PC-3 (cell line): Measurements from ENCODE around the gene CERS6. TPM values are rescaled to one million over a fixed set of nuclear protein-coding genes. Genes with fewer than 3 reads are reported as not detected.

Experiments
- ATAC-seq: fragments of 200-7000 bp; cut with Tn5 transposase; 2 replicates; pipeline ENCODE4 v1.9.1; 2020; ENCODE audit warnings: mild to moderate bottlenecking, moderate library complexity
- BruUV-seq: library from RNA; stranded (reverse); fragments of 400-500 nt; replicated peaks from 2 replicates; lab custom pipeline; 2021; lab: Mats Ljungman, UMichigan
- CTCF ChIA-PET: fragments of 300-600 bp; sonication (Branson Sonifier 250); formaldehyde crosslinking; loops from one replicate; lab custom pipeline; 2022; ENCODE audit warnings: antibody characterized with exemption; lab: Charles Lee
- POLR2A ChIA-PET: fragments of 300-600 bp; sonication (Branson Sonifier 250); formaldehyde crosslinking; loops from one replicate; lab custom pipeline; 2022; ENCODE audit warnings: antibody characterized with exemption; ENCODE audit not compliant: unreplicated experiment; lab: Charles Lee
- DNase-seq: peaks from one replicate; pipeline ENCODE4 v3.0.0-alpha.2; 2015
- H2AFZ ChIP-seq: fragments of 300-600 bp; sonication (generic); 2 replicates; pipeline ENCODE4 v1.6.0; 2016; ENCODE audit warnings: antibody characterized with exemption, low read length
- H3F3A ChIP-seq: fragments of 300-600 bp; sonication (generic); one replicate; pipeline ENCODE4 v1.6.0; 2017; ENCODE audit warnings: antibody characterized with exemption, low read length, control low read depth, mild to moderate bottlenecking; ENCODE audit not compliant: unreplicated experiment
- H3K27ac ChIP-seq: fragments of 300-600 bp; sonication (generic); 2 replicates; pipeline ENCODE4 v1.5.1; 2016; ENCODE audit warnings: mild to moderate bottlenecking, low read length
- H3K27me3 ChIP-seq: fragments of 300-600 bp; sonication (generic); 2 replicates; pipeline ENCODE4 v1.6.1; 2016; ENCODE audit warnings: low read length, mixed read lengths
- H3K36me3 ChIP-seq: fragments of 300-600 bp; sonication (generic); 2 replicates; pipeline ENCODE4 v1.6.1; 2016; ENCODE audit warnings: low read depth, mixed run types, low read length, mixed read lengths
- H3K4me1 ChIP-seq: fragments of 300-600 bp; sonication (generic); 2 replicates; pipeline ENCODE4 v1.5.1; 2016; ENCODE audit warnings: low read length; ENCODE audit not compliant: insufficient read depth
- H3K4me2 ChIP-seq: fragments of 300-600 bp; sonication (generic); 2 replicates; pipeline ENCODE4 v1.6.0; 2016; ENCODE audit warnings: low read length
- H3K4me3 ChIP-seq: fragments of 300-600 bp; sonication (generic); 2 replicates; pipeline ENCODE4 v1.5.1; 2016; ENCODE audit warnings: mild to moderate bottlenecking, low read length, mixed read lengths
- H3K79me2 ChIP-seq: fragments of 300-600 bp; sonication (generic); 2 replicates; pipeline ENCODE4 v1.6.1; 2017; ENCODE audit warnings: low read length, mixed read lengths
- H3K9ac ChIP-seq: fragments of 300-600 bp; sonication (generic); 2 replicates; pipeline ENCODE4 v1.6.0; 2016; ENCODE audit warnings: mild to moderate bottlenecking, low read length
- H3K9me2 ChIP-seq: fragments of 300-600 bp; sonication (generic); replicated peaks from 2 replicates; pipeline ENCODE4 v1.6.1; 2016; ENCODE audit warnings: mixed run types, low read length, mixed read lengths
- H3K9me3 ChIP-seq: fragments of 300-600 bp; sonication (generic); 2 replicates; pipeline ENCODE4 v1.6.1; 2016; ENCODE audit warnings: low read length, mixed read lengths
- H4K20me1 ChIP-seq: fragments of 300-600 bp; sonication (generic); 2 replicates; pipeline ENCODE4 v1.6.1; 2016; ENCODE audit warnings: low read length, mixed read lengths
- EZH2 ChIP-seq: fragments of 300-600 bp; sonication (generic); IDR thresholded peaks from one replicate; pipeline ENCODE4 v1.6.1; 2017; ENCODE audit warnings: antibody characterized with exemption, mild to moderate bottlenecking, low read length; ENCODE audit not compliant: unreplicated experiment
- EZH2phosphoT487 ChIP-seq: fragments of 300-600 bp; sonication (generic); IDR thresholded peaks from 2 replicates; pipeline ENCODE4 v1.6.1; 2018; ENCODE audit warnings: mild to moderate bottlenecking, antibody characterized with exemption, low read length, borderline replicate concordance
- intact Hi-C: fragments of 100-400 bp; cut with micrococcal nuclease; formaldehyde crosslinking; loops from 2 replicates; pipeline ENCODE4 v1.9.0; 2023
- total RNA-seq: library from RNA; depleted of rRNA; stranded (reverse); fragments of >200 nt; gene quantifications from 2 replicates; pipeline ENCODE4 v1.2.3, GENCODE V29; 2014
- TF ChIP-seq, protein P1 (sequence below): fragments of 300-600 bp; sonication (generic); conservative IDR thresholded peaks from 2 replicates; pipeline ENCODE4 v1.5.1; 2017; ENCODE audit warnings: antibody characterized with exemption, low read depth, mild to moderate bottlenecking, low read length

The CERS6 gene
- total RNA-seq, 1 experiment from 2014 or later = 24.2 TPM

DNA sequence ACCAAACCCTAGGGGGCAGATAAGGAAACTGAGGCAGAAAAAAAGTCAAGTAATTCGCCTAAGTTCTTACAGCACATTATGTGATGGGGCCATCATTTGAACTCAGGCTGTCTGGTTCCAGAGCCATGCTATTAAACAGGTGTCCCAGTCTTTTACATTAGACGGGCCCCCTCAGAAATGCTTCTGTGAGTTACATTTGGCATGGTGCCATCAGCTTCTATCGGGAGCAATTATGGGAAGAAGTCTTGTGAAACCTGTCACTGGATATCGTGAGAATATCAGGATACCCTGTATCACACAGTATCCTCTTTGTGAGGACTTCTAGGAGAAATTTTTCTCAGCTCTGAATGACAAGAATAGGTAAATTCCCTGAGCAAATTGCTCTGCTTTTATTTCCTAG lies 202.6 kb downstream of the CERS6 start:
- ATAC-seq = no peak
- intact Hi-C loops = no loop called here
- no peak overlapping the region for H3K27ac ChIP-seq
- no peaks in the 10 kb centered on the region for H4K20me1 ChIP-seq
- BruUV-seq = no TSS peak
- no peaks in the 10 kb centered on the region for H3K79me2 ChIP-seq
- no peak overlapping the region for H3K4me2 ChIP-seq
- H3K9me3 ChIP-seq = no peaks in the 10 kb centered on the region
- H3K9ac ChIP-seq = no peak overlapping the region
- H3F3A ChIP-seq = no peaks in the 10 kb centered on the region
- no peak for DNase-seq
- POLR2A ChIA-PET = no interaction called here
- no peaks in the 10 kb centered on the region for H3K27me3 ChIP-seq
- H3K9me2 ChIP-seq = no peaks in the 10 kb centered on the region
- no peaks in the 10 kb centered on the region for H3K36me3 ChIP-seq
- TF ChIP-seq EZH2phosphoT487 = no peak
- TF ChIP-seq, protein P1, sequence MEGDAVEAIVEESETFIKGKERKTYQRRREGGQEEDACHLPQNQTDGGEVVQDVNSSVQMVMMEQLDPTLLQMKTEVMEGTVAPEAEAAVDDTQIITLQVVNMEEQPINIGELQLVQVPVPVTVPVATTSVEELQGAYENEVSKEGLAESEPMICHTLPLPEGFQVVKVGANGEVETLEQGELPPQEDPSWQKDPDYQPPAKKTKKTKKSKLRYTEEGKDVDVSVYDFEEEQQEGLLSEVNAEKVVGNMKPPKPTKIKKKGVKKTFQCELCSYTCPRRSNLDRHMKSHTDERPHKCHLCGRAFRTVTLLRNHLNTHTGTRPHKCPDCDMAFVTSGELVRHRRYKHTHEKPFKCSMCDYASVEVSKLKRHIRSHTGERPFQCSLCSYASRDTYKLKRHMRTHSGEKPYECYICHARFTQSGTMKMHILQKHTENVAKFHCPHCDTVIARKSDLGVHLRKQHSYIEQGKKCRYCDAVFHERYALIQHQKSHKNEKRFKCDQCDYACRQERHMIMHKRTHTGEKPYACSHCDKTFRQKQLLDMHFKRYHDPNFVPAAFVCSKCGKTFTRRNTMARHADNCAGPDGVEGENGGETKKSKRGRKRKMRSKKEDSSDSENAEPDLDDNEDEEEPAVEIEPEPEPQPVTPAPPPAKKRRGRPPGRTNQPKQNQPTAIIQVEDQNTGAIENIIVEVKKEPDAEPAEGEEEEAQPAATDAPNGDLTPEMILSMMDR = no peak
- no peak for TF ChIP-seq EZH2
- H2AFZ ChIP-seq = no peak overlapping the region
- no peak overlapping the region for H3K4me3 ChIP-seq
- H3K4me1 ChIP-seq = no peaks in the 10 kb centered on the region
- CTCF ChIA-PET = no interaction called here

DNA sequence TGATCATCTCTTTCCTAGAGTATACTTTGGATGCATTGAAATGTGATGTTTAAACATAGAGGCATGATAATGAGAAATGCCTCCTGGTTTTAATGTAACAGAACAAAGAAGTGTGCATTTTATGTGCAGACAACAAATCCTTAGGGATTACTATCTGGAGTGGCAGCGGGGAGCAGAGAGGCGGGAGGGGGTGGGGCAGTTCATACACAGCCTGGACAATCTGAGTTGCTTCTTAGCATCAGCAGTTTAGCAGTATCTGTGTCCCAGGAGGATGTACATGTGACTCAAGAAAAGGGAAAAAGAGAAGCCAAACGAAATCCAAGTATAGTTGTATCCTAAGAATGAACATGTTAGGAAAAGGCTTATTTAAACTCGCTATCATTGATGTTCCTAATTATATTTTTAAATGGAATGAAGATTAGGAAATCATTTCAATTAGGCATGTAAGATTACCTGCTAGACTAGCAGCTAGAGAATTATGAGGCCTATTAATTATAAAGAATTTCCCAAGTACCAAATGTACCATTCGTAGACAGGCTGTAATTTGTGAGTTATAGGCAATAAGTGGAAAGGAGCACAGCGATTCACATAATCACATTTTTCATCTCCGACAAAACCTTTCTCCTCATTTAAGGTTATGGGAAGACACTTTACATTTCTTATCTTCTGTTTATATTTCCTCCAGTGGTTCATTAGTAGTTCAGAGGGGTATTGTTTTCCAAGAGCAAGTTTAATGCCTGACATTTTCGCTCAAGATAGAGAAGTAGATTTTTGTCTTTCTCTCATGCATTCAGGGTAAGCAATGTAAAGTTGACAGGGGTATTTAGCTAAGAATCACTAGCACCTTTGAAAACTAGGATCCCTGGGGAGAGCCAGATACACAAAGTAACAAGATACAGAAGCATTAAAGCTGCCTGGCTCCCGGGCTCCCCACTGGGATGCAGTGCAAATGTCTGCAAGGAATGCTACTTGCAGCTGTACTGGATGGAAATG lies 205.1 kb downstream of the CERS6 start:
- no TSS peak for BruUV-seq
- Histone ChIP-seq H3K9ac (no peak overlapping the region), H3K4me1 (no peaks in the 10 kb centered on the region), H3K4me3 (no peak overlapping the region), H3K79me2 (no peaks in the 10 kb centered on the region), H3K36me3 (no peaks in the 10 kb centered on the region), H3K4me2 (no peak overlapping the region), H3F3A (no peaks in the 10 kb centered on the region), H3K9me3 (no peaks in the 10 kb centered on the region), H2AFZ (no peak overlapping the region), H3K27me3 (no peaks in the 10 kb centered on the region), H3K9me2 (no peaks in the 10 kb centered on the region), H4K20me1 (no peaks in the 10 kb centered on the region), H3K27ac (no peak overlapping the region)
- intact Hi-C loops = no loop called here
- DNase-seq (no peak), ATAC-seq (no peak)
- ChIA-PET POLR2A (no interaction called here), CTCF (no interaction called here)
- no peak for TF ChIP-seq EZH2
- TF ChIP-seq, protein P1 = no peak
- no peak for TF ChIP-seq EZH2phosphoT487

DNA sequence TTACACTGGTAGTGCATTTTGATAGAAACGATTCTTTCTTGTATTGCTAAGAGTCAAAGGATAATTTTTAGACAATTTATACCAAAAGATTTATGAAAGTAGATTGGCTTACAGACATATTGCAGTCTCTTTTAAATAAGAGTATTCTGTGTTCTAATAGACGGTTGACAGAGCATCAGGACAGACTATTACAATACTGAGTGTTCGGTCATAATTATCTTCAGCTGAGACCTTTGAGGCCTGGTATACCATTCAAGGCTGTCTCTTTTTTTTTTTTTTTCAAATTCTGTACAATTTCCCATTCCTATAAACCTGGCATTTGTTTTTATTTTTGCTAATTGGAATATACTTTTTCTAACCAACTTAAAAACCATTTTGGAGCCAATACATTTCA lies 205.8 kb downstream of the CERS6 start:
- CTCF ChIA-PET = no interaction called here

More for the DNA sequence above, 205.8 kb downstream of the CERS6 start:
- Histone ChIP-seq H3K9me3 (no peaks in the 10 kb centered on the region), H4K20me1 (no peaks in the 10 kb centered on the region), H3K36me3 (no peaks in the 10 kb centered on the region), H3K9ac (no peak overlapping the region), H3K79me2 (no peaks in the 10 kb centered on the region), H3K9me2 (no peaks in the 10 kb centered on the region), H3K4me1 (no peaks in the 10 kb centered on the region), H3K4me3 (no peak overlapping the region), H3K27ac (no peak overlapping the region), H2AFZ (no peak overlapping the region), H3F3A (no peaks in the 10 kb centered on the region), H3K4me2 (no peak overlapping the region), H3K27me3 (no peaks in the 10 kb centered on the region)
- POLR2A ChIA-PET = no interaction called here
- DNase-seq = no peak
- no peak for TF ChIP-seq EZH2phosphoT487
- TF ChIP-seq EZH2 = no peak
- TF ChIP-seq, protein P1 = no peak
- no TSS peak for BruUV-seq
- intact Hi-C loops = no loop called here
- ATAC-seq = no peak
